ENCODE results near the gene CDS2. TPM values are rescaled to one million over a fixed set of nuclear protein-coding genes. Genes with fewer than 3 reads are reported as not detected.

The CDS2 gene
- total and polyA plus RNA-seq, 7 donors = 1.8 to 49.0 (median 30.0) TPM

DNA sequence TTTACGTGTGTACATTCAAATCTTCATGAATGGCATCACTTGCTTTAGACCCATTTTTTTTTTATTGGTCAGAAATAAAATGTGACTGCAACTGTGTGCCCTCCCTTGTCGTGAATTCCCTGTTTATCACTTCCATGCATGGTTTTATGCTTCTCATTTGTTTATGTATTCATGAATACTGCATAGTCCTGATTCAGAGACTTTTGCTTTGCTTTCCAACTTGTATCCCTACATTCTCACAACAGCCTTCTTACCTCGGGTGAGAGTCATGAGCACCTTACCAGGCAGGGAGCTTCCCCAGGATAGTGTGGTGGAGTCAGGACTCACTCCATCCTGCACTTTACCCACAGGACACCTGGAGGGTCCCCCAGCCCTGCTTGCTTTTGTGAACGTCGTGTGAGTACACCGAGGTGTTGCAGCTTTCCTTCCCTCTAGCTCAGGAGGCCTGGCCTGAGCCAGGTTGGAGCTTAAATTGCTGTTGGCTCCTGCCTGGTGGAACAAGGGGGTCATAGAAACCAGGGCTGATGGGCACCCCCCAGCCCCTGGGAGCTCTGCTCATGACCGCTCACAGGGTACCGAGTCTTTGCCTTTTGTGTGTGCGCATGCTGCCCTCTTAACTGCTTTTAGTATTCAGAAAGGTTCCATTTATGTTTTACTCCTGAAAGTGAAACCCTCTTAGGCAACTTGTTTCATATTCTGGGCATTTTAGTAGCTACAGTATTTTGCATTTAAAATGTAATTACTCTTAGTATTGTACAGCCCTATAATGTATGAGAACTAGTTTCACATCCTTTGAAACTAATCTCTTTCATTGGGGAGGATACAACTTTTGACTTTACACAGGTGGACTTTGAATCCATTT is 66.0 kb downstream of the CDS2 start:
- Histone ChIP-seq H3K4me3 (no peak overlapping the region), H3K27me3 (no peaks in the 10 kb centered on the region), H3K9me3 (no peaks in the 10 kb centered on the region), H3K36me3 (peaks cover 0 to 72% (median 27%) of the 10 kb centered on the region in 4 donors), H3K4me1 (peaks cover 0 to 9% (median 5%) of the 10 kb centered on the region in 4 donors), H3K27ac (no peak overlapping the region)
- intact Hi-C loops (cut with DNase I) = loop anchor here (1.0 kb wide), 1 partner anchor 66 kb away; no protein-coding TSS in a partner anchor
- TF ChIP-seq POLR2AphosphoS5 (IDR thresholded peaks at IDR 0.05) (no peak), EP300 (IDR thresholded peaks at IDR 0.05) (no peak), POLR2A (IDR thresholded peaks at IDR 0.05) (no peak)
- TF ChIP-seq, protein P1, sequence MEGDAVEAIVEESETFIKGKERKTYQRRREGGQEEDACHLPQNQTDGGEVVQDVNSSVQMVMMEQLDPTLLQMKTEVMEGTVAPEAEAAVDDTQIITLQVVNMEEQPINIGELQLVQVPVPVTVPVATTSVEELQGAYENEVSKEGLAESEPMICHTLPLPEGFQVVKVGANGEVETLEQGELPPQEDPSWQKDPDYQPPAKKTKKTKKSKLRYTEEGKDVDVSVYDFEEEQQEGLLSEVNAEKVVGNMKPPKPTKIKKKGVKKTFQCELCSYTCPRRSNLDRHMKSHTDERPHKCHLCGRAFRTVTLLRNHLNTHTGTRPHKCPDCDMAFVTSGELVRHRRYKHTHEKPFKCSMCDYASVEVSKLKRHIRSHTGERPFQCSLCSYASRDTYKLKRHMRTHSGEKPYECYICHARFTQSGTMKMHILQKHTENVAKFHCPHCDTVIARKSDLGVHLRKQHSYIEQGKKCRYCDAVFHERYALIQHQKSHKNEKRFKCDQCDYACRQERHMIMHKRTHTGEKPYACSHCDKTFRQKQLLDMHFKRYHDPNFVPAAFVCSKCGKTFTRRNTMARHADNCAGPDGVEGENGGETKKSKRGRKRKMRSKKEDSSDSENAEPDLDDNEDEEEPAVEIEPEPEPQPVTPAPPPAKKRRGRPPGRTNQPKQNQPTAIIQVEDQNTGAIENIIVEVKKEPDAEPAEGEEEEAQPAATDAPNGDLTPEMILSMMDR (IDR thresholded peaks at IDR 0.05) = no peak
- 56 to 64% methylated on average over 9 of the region's 9 CpGs for WGBS, 2 donors
- DNase-seq = no peak

DNA sequence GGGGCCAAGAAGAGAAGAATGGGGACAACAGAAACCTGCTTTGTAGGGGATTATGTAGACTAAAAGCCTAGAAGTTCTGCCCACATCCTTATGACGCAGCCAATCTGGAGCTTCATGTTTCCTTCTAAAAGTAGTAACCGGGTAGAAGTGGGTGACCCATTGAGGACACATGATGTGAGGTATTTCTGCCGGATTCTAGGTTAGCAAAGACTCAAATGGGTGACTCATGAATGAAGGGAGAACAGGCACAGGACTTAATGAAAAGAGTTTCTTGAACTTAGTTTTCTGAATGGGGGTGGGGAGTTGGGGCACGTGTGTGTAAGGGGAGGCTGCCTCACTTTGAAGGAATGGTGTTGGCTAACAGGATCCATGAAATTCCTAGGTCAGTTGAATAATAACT is 68.8 kb downstream of the CDS2 start:
- no peak for DNase-seq
- Histone ChIP-seq H3K4me1 (peaks cover 0 to 9% (median 5%) of the 10 kb centered on the region in 4 donors), H3K36me3 (peaks cover 0 to 57% (median 12%) of the 10 kb centered on the region in 4 donors), H3K27ac (no peak overlapping the region), H3K4me3 (no peak overlapping the region), H3K27me3 (no peaks in the 10 kb centered on the region), H3K9me3 (no peaks in the 10 kb centered on the region)
- WGBS, 2 donors = 91 to 95% methylated on average over 4 of the region's 4 CpGs
- TF ChIP-seq POLR2AphosphoS5 (IDR thresholded peaks at IDR 0.05) (no peak), EP300 (IDR thresholded peaks at IDR 0.05) (no peak)
- intact Hi-C loops (cut with DNase I) = no loop called here

DNA sequence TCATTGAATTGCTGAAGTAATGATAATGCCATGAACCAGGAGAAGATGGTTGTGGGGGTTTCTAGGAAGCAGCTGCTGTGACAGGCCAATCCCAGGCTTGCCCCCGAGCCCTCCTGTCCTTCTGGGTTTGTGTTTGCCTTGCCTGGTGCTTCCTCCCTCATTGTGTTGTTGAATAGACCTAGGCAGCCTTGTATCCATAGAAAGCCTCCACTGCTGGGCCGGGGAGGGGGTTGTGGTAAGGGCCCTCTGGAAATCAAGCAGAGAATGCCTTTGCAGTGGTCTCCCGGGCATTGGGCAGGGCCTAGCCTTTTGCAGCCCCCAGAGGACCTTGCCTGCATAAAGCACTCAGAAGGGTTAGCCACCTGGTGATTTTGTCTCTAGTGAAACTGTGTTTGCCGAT is 69.3 kb downstream of the CDS2 start:
- Histone ChIP-seq H3K9me3 (no peaks in the 10 kb centered on the region), H3K27me3 (no peaks in the 10 kb centered on the region), H3K4me3 (no peak overlapping the region), H3K27ac (no peak overlapping the region), H3K36me3 (peaks cover 0 to 52% (median 12%) of the 10 kb centered on the region in 4 donors), H3K4me1 (peaks cover 0 to 9% (median 5%) of the 10 kb centered on the region in 4 donors)
- TF ChIP-seq, protein P1 (IDR thresholded peaks at IDR 0.05) = no peak
- TF ChIP-seq EP300 (IDR thresholded peaks at IDR 0.05) (no peak), POLR2A (IDR thresholded peaks at IDR 0.05) (no peak), POLR2AphosphoS5 (IDR thresholded peaks at IDR 0.05) (no peak)
- intact Hi-C loops (cut with DNase I) = no loop called here
- WGBS, 2 donors = 78 to 94% methylated on average over 4 of the region's 4 CpGs
- DNase-seq = no peak

DNA sequence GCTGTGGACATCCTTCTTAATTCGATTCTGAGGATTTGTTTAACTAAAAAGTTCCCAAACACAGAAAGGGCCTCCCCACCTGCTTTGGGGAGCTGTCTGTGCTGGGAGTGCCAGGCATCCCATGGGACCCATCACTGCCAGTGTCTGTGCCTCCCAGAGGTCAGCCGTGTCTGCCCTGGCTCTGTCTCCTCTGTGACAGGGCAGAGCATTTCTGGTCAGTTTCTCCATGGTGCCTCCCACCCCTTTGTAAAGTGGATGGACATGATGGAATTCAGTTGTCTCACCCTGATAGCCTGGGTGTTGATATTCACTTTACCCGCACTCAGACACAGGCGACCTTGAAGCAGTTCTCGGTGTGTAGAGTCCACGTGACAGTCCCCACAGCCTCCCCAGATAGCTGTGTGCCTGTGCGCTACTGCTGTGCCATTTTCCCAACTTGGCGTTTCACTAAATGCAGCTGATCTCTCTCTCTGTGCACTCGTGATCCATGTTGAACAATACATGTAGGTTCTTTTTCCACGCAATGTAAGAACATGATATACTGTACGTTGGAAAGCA is 70.5 kb downstream of the CDS2 start:
- intact Hi-C loops (cut with DNase I) = no loop called here
- H3K27ac ChIP-seq = no peak overlapping the region
- 83 to 94% methylated on average over 11 of the region's 11 CpGs for WGBS, 2 donors
- no peaks in the 10 kb centered on the region for H3K27me3 ChIP-seq
- no peaks in the 10 kb centered on the region for H3K9me3 ChIP-seq
- peaks cover 0 to 2% (median 0%) of the 10 kb centered on the region in 4 donors for H3K4me1 ChIP-seq
- H3K4me3 ChIP-seq = no peak overlapping the region
- peaks cover 0 to 48% (median 9%) of the 10 kb centered on the region in 4 donors for H3K36me3 ChIP-seq
- no peak for TF ChIP-seq POLR2AphosphoS5 (IDR thresholded peaks at IDR 0.05)
- TF ChIP-seq EP300 (IDR thresholded peaks at IDR 0.05) = no peak
- no peak for TF ChIP-seq POLR2A (IDR thresholded peaks at IDR 0.05)
- TF ChIP-seq, protein P1 (IDR thresholded peaks at IDR 0.05) = no peak
- DNase-seq = no peak

Measured in sigmoid colon (tissue), 7 donors.